ENCODE results near the gene GRK2. TPM values are rescaled to one million over a fixed set of nuclear protein-coding genes. Genes with fewer than 3 reads are reported as not detected.

Gene GRK2
- total and polyA plus RNA-seq, 2 donors (not counting 3 experiments of a cell fraction or from before 2014, with no cell fraction given), result 57.9 to 62.3 TPM

- peaks cover 17% of the 10 kb centered on the region for H3K4me1 ChIP-seq (ENCODE audit: control insufficient read depth, extremely low read depth, insufficient read depth, low read length)
- peaks cover 8 to 35% of the 10 kb centered on the region in 2 experiments for H3K36me3 ChIP-seq (ENCODE audit: control insufficient read depth in 2 of 2, extremely low read depth in 1 of 2, insufficient read depth in 2 of 2, low read length in 2 of 2)
- H3K4me2 ChIP-seq (ENCODE audit: insufficient read depth, low read length), result peak overlapping the region; percentile 45
- peaks cover 48% of the 10 kb centered on the region for H3K79me2 ChIP-seq (ENCODE audit: control insufficient read depth, insufficient read depth, low read length)
- peak; percentile 66 for DNase-seq (ENCODE audit: low read depth, low spot score)
- ChIA-PET POLR2A (interaction anchor here (0.9 to 1.8 kb wide), 2 partner anchors 12 to 43 kb away, joined by 4 to 9 read pairs; partner anchors contain the start of gene ANKRD13D), CTCF (interaction anchor here (1.4 to 2.7 kb wide), 6 partner anchors 10 to 41 kb away, joined by 4 to 16 read pairs (median 10); partner anchors contain the start of gene ANKRD13D)
- dilution Hi-C loops (cut with MboI; ENCODE audit: extremely low pct_ligation_motif_present, low sequenced_read_pairs) (no loop called here), intact Hi-C loops (cut with micrococcal nuclease) (loop anchor here (1.0 kb wide), 3 partner anchors 10 to 40 kb away; no protein-coding TSS in a partner anchor)
- FAIRE-seq, result peak; percentile 47
- no peak overlapping the region for H2AFZ ChIP-seq (ENCODE audit: low read depth, low read length)
- H4K20me1 ChIP-seq (replicated peaks; ENCODE audit: control insufficient read depth, extremely low read depth, insufficient read depth, low read length), result no peaks in the 10 kb centered on the region
- H3K9me1 ChIP-seq (replicated peaks; ENCODE audit: control insufficient read depth, extremely low read depth, insufficient read depth, low read length), result no peaks in the 10 kb centered on the region
- H3K27ac ChIP-seq (ENCODE audit: insufficient read depth, low read depth, low read length), result peak overlapping the region; percentile 76
- no peaks in the 10 kb centered on the region for H3K27me3 ChIP-seq (ENCODE audit: control insufficient read depth in 2 of 2, insufficient read depth in 2 of 2, low read length in 2 of 2)
- no TSS peak for BruUV-seq (replicated peaks)
- H3K9ac ChIP-seq (replicated peaks; ENCODE audit: extremely low read depth, insufficient read depth, low read length), result peak overlapping the region; percentile 46
- H3K9me3 ChIP-seq (replicated peaks; ENCODE audit: control insufficient read depth, insufficient read depth, low read length), result no peaks in the 10 kb centered on the region
- TF ChIP-seq CTCF (IDR thresholded peaks at IDR 0.05; ENCODE audit: extremely low read depth in 1 of 2, insufficient read depth in 1 of 2, low read depth in 1 of 2, low read length in 2 of 2), result peak; percentile 46 to 48
- TF ChIP-seq JUN (IDR thresholded peaks at IDR 0.05; ENCODE audit: borderline replicate concordance, insufficient read depth, insufficient read length, low read depth), result no peak
- TF ChIP-seq EZH2 (IDR thresholded peaks at IDR 0.05; ENCODE audit: borderline replicate concordance, low read depth, low read length, severe bottlenecking), result no peak
- no peak for TF ChIP-seq POLR2AphosphoS5 (IDR thresholded peaks at IDR 0.05; ENCODE audit: insufficient read depth, low read depth, low read length)
- no peak for TF ChIP-seq FOS (IDR thresholded peaks at IDR 0.05; ENCODE audit: borderline replicate concordance, insufficient read depth, low read length)
- no peak for TF ChIP-seq GATA2 (IDR thresholded peaks at IDR 0.05; ENCODE audit: insufficient read depth, insufficient read length, low read depth, low read length)
- TF ChIP-seq MAX (IDR thresholded peaks at IDR 0.05; ENCODE audit: insufficient read depth, insufficient read length), result peak; percentile 51
- no peak for TF ChIP-seq POLR2A (IDR thresholded peaks at IDR 0.05; ENCODE audit: low read depth, low read length)
- H3K4me3 ChIP-seq (replicated peaks in 1 of 3; ENCODE audit: insufficient read depth in 1 of 3, low read depth in 1 of 3, low read length in 3 of 3), result no peak overlapping the region
Measured at GRCh38 chr11:67276781-67277230, 10.5 kb downstream of the GRK2 start.
